ENCODE measurements around the gene LSAMP.
A peak's percentile ranks its signal among the peaks of the same experiment; 100 is the strongest.

The LSAMP gene

GRCh38 chr3:115832265-115832664, 613.0 kb downstream of the LSAMP start:
- POLR2A ChIA-PET (ENCODE audit: low non-redundant PET), result no interaction called here
- no peak for TF ChIP-seq CTCF (conservative IDR thresholded peaks at IDR 0.05; ENCODE audit: low read depth)
- CTCF ChIA-PET, result interaction anchor here (0.5 to 0.7 kb wide), 4 partner anchors 23 to 1926 kb away, joined by 3 to 5 read pairs (median 3); no protein-coding TSS in a partner anchor
- no peak overlapping the region for H3K27ac ChIP-seq
- no peak for DNase-seq (ENCODE audit: low spot score)

- no peak overlapping the region for H3K27ac ChIP-seq
- TF ChIP-seq CTCF (conservative IDR thresholded peaks at IDR 0.05; ENCODE audit: low read depth), result no peak
- no peak for DNase-seq (ENCODE audit: low spot score)
- ChIA-PET CTCF (interaction anchor here (0.5 to 0.7 kb wide), 3 partner anchors 24 to 1926 kb away, joined by 3 read pairs; no protein-coding TSS in a partner anchor), POLR2A (ENCODE audit: low non-redundant PET) (no interaction called here)
Observed at GRCh38 chr3:115831864-115832263, 613.4 kb downstream of the LSAMP start.

- peak; percentile 63 for DNase-seq (ENCODE audit: low spot score)
- H3K27ac ChIP-seq, result no peak overlapping the region
- TF ChIP-seq CTCF (conservative IDR thresholded peaks at IDR 0.05; ENCODE audit: low read depth), result no peak
- ChIA-PET CTCF (interaction anchor here (0.6 to 1.1 kb wide), 3 partner anchors 10 to 165 kb away, joined by 3 read pairs; no protein-coding TSS in a partner anchor), POLR2A (ENCODE audit: low non-redundant PET) (no interaction called here)
Observed at GRCh38 chr3:115830764-115831395, 614.4 kb downstream of the LSAMP start.

GRCh38 chr3:115828401-115828800, 616.9 kb downstream of the LSAMP start:
- no peak for TF ChIP-seq CTCF (conservative IDR thresholded peaks at IDR 0.05; ENCODE audit: low read depth)
- no peak for DNase-seq (ENCODE audit: low spot score)
- ChIA-PET POLR2A (ENCODE audit: low non-redundant PET) (no interaction called here), CTCF (no interaction called here)
- H3K27ac ChIP-seq, result no peak overlapping the region

GRCh38 chr3:115827495-115827894, 617.8 kb downstream of the LSAMP start:
- CTCF ChIA-PET, result no interaction called here
- DNase-seq (ENCODE audit: low spot score), result no peak
- POLR2A ChIA-PET (ENCODE audit: low non-redundant PET), result no interaction called here

GRCh38 chr3:115825046-115825445, 620.2 kb downstream of the LSAMP start:
- no peak for TF ChIP-seq CTCF (conservative IDR thresholded peaks at IDR 0.05; ENCODE audit: low read depth)

More at GRCh38 chr3:115827495-115827894, 617.8 kb downstream of the LSAMP start:
- no peak for TF ChIP-seq CTCF (conservative IDR thresholded peaks at IDR 0.05; ENCODE audit: low read depth)
- no peak overlapping the region for H3K27ac ChIP-seq

More at GRCh38 chr3:115825046-115825445, 620.2 kb downstream of the LSAMP start:
- no peak overlapping the region for H3K27ac ChIP-seq
- ChIA-PET CTCF (no interaction called here), POLR2A (ENCODE audit: low non-redundant PET) (no interaction called here)
- DNase-seq (ENCODE audit: low spot score), result peak; percentile 11
